MG63 (cell line): Measurements from ENCODE around the gene GLMN. TPM values are rescaled to one million over a fixed set of nuclear protein-coding genes. Genes with fewer than 3 reads are reported as not detected.

ENCODE experiments used
- DNase-seq: peaks from one replicate; pipeline ENCODE4 v3.0.0-alpha.2; 2020
- H3K27me3 ChIP-seq: fragments of 250-450 bp; sonication (Bioruptor Pico); 2 replicates; pipeline ENCODE4 v1.5.1; 2020; ENCODE audit warnings: mild to moderate bottlenecking, moderate library complexity
- H3K36me3 ChIP-seq: fragments of 250-450 bp; sonication (Bioruptor Pico); 2 replicates; pipeline ENCODE4 v1.5.1; 2020; ENCODE audit warnings: mild to moderate bottlenecking, moderate library complexity
- H3K4me3 ChIP-seq: fragments of 250-450 bp; sonication (Bioruptor Pico); 2 replicates; pipeline ENCODE4 v1.5.1; 2020; ENCODE audit warnings: mild to moderate bottlenecking, moderate library complexity
- H3K9me3 ChIP-seq: fragments of 250-450 bp; sonication (Bioruptor Pico); 2 replicates; pipeline ENCODE4 v1.5.1; 2020; ENCODE audit warnings: mild to moderate bottlenecking, moderate library complexity
- total RNA-seq: library from RNA; depleted of rRNA; stranded (reverse); fragments of >200 nt; shearing (Covaris generic); gene quantifications from 2 replicates; pipeline ENCODE4 v1.2.3, GENCODE V29; 2014; ENCODE audit warnings: low replicate concordance; rRNA removed

The GLMN gene, protein sequence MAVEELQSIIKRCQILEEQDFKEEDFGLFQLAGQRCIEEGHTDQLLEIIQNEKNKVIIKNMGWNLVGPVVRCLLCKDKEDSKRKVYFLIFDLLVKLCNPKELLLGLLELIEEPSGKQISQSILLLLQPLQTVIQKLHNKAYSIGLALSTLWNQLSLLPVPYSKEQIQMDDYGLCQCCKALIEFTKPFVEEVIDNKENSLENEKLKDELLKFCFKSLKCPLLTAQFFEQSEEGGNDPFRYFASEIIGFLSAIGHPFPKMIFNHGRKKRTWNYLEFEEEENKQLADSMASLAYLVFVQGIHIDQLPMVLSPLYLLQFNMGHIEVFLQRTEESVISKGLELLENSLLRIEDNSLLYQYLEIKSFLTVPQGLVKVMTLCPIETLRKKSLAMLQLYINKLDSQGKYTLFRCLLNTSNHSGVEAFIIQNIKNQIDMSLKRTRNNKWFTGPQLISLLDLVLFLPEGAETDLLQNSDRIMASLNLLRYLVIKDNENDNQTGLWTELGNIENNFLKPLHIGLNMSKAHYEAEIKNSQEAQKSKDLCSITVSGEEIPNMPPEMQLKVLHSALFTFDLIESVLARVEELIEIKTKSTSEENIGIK
- total RNA-seq: 11.1 and 31.0 TPM in 2 replicates

DNA sequence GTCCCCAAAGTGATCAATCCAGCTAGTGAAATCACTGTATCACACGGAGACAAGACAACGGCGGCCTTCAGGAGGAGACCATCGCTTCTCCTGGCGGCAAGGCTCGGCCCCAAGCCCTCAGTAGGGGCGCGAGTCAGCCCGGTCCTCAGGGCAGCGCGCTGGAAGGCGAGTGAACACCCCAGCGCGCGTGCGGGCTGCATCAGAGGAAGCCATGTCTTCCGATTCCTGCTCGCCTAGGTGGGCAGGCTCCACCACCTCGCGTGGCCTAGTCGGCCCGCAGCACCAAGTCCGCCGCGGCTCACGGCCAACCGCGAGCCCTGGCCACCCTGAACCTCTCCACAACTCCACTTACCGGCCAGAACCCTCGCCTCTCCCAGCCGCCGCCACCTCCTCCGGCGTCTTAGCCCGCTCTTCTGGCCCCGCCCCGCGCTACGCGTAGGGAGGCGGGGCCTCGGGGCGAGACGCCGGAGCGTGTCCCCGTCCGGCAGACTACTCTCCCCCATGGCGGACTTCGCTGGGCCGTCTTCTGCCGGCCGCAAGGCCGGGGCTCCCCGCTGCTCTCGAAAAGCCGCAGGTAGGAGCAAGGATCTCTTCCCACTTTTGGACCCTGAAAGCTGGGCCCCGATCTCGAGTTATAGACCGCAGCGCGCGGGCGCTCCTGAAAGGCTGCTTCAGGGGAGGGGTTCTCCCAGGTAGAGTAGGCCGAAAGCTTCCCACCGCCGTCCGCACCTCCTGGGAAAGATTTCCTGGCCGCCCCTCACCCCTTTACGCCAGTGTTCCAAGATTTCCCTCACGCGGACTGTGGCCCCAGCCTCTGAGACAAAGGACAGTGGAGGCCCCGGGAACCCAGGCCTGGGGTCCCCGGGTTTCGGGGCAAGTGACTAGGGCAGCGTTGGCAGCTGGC lies at the start of gene GLMN, which contains the start of gene RPAP2:
Gene GLMN, minus strand, starts transcription at position 415 of the 904 bp plus-strand sequence. CDS start 988 bp downstream, outside the sequence.
Gene RPAP2, plus strand, starts transcription at position 487 of the 904 bp plus-strand sequence. Its CDS starts 15 bp downstream, at position 502.
- Histone ChIP-seq H3K36me3 (peaks cover 24% of the 10 kb centered on the region), H3K27me3 (no peaks in the 10 kb centered on the region), H3K9me3 (no peaks in the 10 kb centered on the region), H3K4me3 (peak within 1 kb of the TSS; percentile 83)
- DNase-seq: peak; percentile 85

DNA sequence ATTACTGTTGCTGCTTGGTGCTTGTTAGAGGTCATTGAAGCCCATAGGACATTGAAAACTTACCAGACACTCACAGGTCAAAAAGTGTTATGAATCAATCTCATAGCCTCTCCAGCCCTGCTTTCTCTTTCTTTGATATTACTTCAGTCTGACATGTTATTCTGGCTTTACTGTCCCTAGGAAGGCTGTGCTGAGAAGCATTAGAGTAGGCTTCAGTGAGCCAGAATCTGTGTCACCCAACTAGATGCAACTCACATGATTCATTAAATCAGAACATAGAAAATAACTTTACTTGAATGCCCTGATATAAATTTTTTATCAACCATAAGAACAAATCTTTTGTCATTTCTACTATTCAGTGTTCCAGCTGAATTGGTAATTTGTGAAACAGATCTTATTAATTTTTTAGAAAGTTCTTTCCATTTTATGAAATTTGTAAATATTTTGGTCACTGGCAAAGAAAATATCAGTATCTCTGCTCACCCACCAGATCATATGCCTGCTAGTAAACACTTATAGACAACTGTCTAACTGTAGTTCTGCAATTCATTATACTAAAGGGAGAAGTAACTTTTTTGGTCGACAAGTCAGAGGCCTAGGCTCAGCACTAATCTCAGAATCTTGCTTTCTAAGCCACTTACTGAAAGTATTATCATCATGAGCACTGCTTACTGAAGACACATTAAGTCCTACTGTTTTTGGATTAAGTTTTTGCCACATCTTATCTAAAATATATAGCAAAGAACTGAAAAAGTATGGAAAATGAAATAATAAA lies 48.3 kb upstream of the GLMN start:
- H3K27me3 ChIP-seq: no peaks in the 10 kb centered on the region
- H3K36me3 ChIP-seq: peaks cover 12% of the 10 kb centered on the region

DNA sequence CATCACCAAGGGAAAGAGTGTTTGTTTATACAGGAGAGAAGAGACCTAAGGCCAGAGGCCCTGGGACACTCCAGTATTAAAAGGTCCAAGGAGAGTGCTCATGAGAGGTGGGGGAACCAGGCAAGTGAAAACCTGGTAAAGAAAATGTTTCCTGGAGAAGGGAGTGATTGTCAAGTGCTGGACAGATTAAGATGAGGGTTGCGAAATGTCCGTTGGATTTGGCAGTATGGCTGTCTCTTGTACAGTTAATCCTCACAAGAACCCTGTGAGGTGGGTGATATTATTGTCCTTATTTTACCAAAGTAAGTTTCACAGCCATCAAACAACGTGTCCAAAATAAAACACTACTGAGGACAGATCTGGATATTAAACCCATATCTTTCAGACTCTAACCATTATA lies 44.3 kb upstream of the GLMN start:
- DNase-seq: no peak

More for the DNA sequence above, 48.3 kb upstream of the GLMN start:
- Histone ChIP-seq H3K4me3 (no peak overlapping the region), H3K9me3 (no peaks in the 10 kb centered on the region)
- DNase-seq: no peak

DNA sequence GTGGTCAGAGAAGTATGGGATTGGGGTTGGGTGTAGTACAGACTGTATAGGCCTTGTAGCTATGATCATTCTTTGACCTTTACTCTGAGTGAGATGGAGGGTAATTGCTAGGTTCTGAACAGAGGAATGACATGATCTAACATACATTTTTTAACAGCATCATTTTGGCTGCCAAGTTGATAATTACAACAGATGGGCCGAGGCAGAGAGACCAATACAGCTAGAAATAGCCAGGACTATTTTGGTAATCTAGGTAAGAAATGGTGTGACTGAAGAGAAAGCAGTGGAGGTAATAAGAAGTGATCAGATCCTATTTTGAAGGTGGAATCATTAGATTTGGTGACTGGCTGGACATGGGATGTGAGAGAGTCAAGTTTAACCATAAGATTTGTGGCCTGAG lies 43.6 kb upstream of the GLMN start:
- H3K4me3 ChIP-seq: no peak overlapping the region
- no peak for DNase-seq
- H3K36me3 ChIP-seq: peaks cover 11% of the 10 kb centered on the region
- no peaks in the 10 kb centered on the region for H3K27me3 ChIP-seq
- H3K9me3 ChIP-seq: no peaks in the 10 kb centered on the region

More for the DNA sequence above, 44.3 kb upstream of the GLMN start:
- Histone ChIP-seq H3K9me3 (no peaks in the 10 kb centered on the region), H3K27me3 (no peaks in the 10 kb centered on the region), H3K36me3 (peaks cover 9% of the 10 kb centered on the region), H3K4me3 (no peak overlapping the region)

GRCh38 chr1:92340154-92340553 lies 41.4 kb upstream of the GLMN start:
- Histone ChIP-seq H3K36me3 (peaks cover 11% of the 10 kb centered on the region), H3K9me3 (no peaks in the 10 kb centered on the region), H3K27me3 (no peaks in the 10 kb centered on the region), H3K4me3 (no peak overlapping the region)
- DNase-seq: no peak

DNA sequence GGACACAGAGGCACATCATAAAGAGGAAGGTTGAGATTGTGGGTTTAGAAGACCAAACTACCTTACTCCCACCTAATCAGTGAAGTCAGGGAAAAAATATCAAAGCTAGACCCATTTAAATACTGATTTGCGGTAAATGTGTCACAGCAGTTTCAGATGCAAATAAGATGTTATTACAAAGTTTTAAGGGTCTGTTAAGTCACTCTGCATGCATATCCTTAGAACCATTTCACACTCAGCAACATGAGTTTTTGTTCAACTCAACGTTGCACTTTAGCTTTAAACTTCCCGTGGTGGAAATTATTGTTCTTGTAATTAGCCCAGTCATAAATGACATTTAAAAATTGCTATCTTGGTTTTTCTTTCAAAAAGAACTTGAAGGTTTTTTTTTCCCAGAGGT lies 34.9 kb upstream of the GLMN start:
- no peak for DNase-seq
- no peaks in the 10 kb centered on the region for H3K27me3 ChIP-seq
- H3K9me3 ChIP-seq: peaks cover 2% of the 10 kb centered on the region
- H3K36me3 ChIP-seq: peaks cover 29% of the 10 kb centered on the region
- no peak overlapping the region for H3K4me3 ChIP-seq

- Histone ChIP-seq H3K27me3 (no peaks in the 10 kb centered on the region), H3K9me3 (peaks cover 21% of the 10 kb centered on the region), H3K36me3 (peaks cover 60% of the 10 kb centered on the region), H3K4me3 (no peak overlapping the region)
- DNase-seq: no peak
Measured at GRCh38 chr1:92329347-92330129, 30.8 kb upstream of the GLMN start.

DNA sequence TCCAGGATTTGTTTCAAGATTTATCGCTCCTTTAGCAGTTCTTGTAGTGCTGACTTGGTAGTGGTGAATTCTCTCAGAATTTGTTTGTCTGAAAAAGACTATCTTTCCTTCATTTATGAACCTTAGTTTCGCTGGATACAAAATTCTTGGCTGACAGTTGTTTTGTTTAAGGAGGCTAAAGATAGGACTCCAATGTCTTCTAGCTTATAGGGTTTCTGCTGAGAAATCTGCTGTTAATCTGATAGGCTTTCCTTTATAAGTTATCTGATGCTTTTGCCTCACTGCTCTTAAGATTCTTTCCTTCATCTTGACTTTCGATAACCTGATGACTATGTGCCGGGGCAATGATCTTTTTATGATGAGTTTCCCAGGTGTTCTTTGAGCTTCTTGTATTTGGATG lies 29.0 kb upstream of the GLMN start:
- no peak for DNase-seq
- no peak overlapping the region for H3K4me3 ChIP-seq
- no peaks in the 10 kb centered on the region for H3K27me3 ChIP-seq
- H3K9me3 ChIP-seq: peaks cover 21% of the 10 kb centered on the region
- H3K36me3 ChIP-seq: peaks cover 69% of the 10 kb centered on the region

DNA sequence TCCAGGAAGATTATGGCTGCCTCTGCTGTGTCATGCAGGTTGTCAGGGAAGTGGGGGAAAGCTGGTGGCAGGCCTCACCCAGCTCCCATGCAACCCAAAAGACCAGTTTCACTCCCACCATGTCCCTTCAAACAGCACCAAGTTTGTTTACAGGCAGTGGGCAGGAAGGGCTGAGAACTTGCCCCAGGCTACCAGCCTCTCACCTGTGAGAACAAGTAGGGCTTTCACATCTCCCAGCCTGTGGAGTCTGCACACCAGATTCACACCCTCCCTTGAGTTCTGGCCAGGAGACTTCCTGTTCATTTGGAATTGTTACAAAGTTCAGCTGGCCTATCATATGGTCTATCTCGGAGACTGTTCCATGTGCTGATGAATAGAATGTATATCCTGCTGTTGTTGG lies 27.9 kb upstream of the GLMN start:
- Histone ChIP-seq H3K9me3 (peaks cover 21% of the 10 kb centered on the region), H3K36me3 (peaks cover 76% of the 10 kb centered on the region), H3K4me3 (no peak overlapping the region), H3K27me3 (no peaks in the 10 kb centered on the region)
- DNase-seq: no peak

- H3K9me3 ChIP-seq: peaks cover 21% of the 10 kb centered on the region
- peaks cover 82% of the 10 kb centered on the region for H3K36me3 ChIP-seq
- H3K27me3 ChIP-seq: no peaks in the 10 kb centered on the region
- DNase-seq: no peak
- no peak overlapping the region for H3K4me3 ChIP-seq
Measured at GRCh38 chr1:92324784-92325183, 26.0 kb upstream of the GLMN start.

- H3K4me3 ChIP-seq: no peak overlapping the region
- H3K9me3 ChIP-seq: peaks cover 19% of the 10 kb centered on the region
- no peaks in the 10 kb centered on the region for H3K27me3 ChIP-seq
- H3K36me3 ChIP-seq: peaks cover 72% of the 10 kb centered on the region
- DNase-seq: no peak
Measured at GRCh38 chr1:92323473-92324453, 25.0 kb upstream of the GLMN start.

- DNase-seq: no peak
- Histone ChIP-seq H3K27me3 (no peaks in the 10 kb centered on the region), H3K36me3 (peaks cover 22% of the 10 kb centered on the region), H3K9me3 (no peaks in the 10 kb centered on the region), H3K4me3 (no peak overlapping the region)
Measured at GRCh38 chr1:92317836-92318493, 19.2 kb upstream of the GLMN start.

- H3K9me3 ChIP-seq: no peaks in the 10 kb centered on the region
Measured at GRCh38 chr1:92315766-92316599, 17.2 kb upstream of the GLMN start.

More at GRCh38 chr1:92315766-92316599, 17.2 kb upstream of the GLMN start:
- no peaks in the 10 kb centered on the region for H3K27me3 ChIP-seq
- peaks cover 19% of the 10 kb centered on the region for H3K36me3 ChIP-seq
- no peak overlapping the region for H3K4me3 ChIP-seq
- no peak for DNase-seq
